NT2/D1 (cell line): ENCODE data around the gene OPTC.

Source experiments
- DNase-seq: peaks from one replicate; pipeline ENCODE4 v3.0.0-alpha.2; 2011; ENCODE audit warnings: low read depth, low spot score
- H3K27me3 ChIP-seq: 2 replicates; pipeline ENCODE4 v1.6.0; 2011; ENCODE audit warnings: mild to moderate bottlenecking; ENCODE audit not compliant: insufficient read length, insufficient read depth
- H3K36me3 ChIP-seq: 2 replicates; pipeline ENCODE4 v1.6.1; 2011; ENCODE audit warnings: mild to moderate bottlenecking, low read length, mixed read lengths; ENCODE audit not compliant: insufficient read depth, insufficient read length
- H3K4me1 ChIP-seq: 2 replicates; pipeline ENCODE4 v1.5.1; 2011; ENCODE audit not compliant: insufficient read depth, insufficient read length
- H3K4me3 ChIP-seq: 2 replicates; pipeline ENCODE4 v1.5.1; 2011; ENCODE audit warnings: low read depth; ENCODE audit not compliant: insufficient read length
- H3K9ac ChIP-seq: 2 replicates; pipeline ENCODE4 v1.6.0; 2011; ENCODE audit warnings: low read depth; ENCODE audit not compliant: insufficient read length
- H3K9me3 ChIP-seq: 2 replicates; pipeline ENCODE4 v1.5.1; 2011; ENCODE audit warnings: mild to moderate bottlenecking, low read length; ENCODE audit not compliant: insufficient read depth
- SUZ12 ChIP-seq: IDR thresholded peaks from 2 replicates; pipeline ENCODE4 v1.6.1; 2011; ENCODE audit not compliant: insufficient read length, insufficient read depth; ENCODE audit errors: extremely low read depth
- YY1 ChIP-seq: IDR thresholded peaks from 2 replicates; pipeline ENCODE4 v1.6.1; 2011; ENCODE audit not compliant: insufficient read length, insufficient read depth
- ZNF274 ChIP-seq: IDR thresholded peaks from 2 replicates; pipeline ENCODE4 v1.6.1; 2011; ENCODE audit warnings: mild to moderate bottlenecking, low read depth, low read length

Gene OPTC

GRCh38 chr1:203555511-203556046 lies 61.6 kb downstream of the OPTC start:
- Histone ChIP-seq H3K27me3 (no peaks in the 10 kb centered on the region), H3K36me3 (no peaks in the 10 kb centered on the region), H3K9ac (peak overlapping the region; percentile 22), H3K4me1 (peaks cover 26% of the 10 kb centered on the region), H3K9me3 (no peaks in the 10 kb centered on the region), H3K4me3 (no peak overlapping the region)
- no peak for DNase-seq
- TF ChIP-seq ZNF274 (no peak), SUZ12 (no peak), YY1 (no peak)

GRCh38 chr1:203556047-203556851 lies 62.3 kb downstream of the OPTC start:
- Histone ChIP-seq H3K9me3 (no peaks in the 10 kb centered on the region), H3K36me3 (no peaks in the 10 kb centered on the region), H3K4me1 (peaks cover 26% of the 10 kb centered on the region), H3K4me3 (no peak overlapping the region), H3K27me3 (no peaks in the 10 kb centered on the region), H3K9ac (peak overlapping the region; percentile 22)
- DNase-seq = no peak
- no peak for TF ChIP-seq YY1
- TF ChIP-seq SUZ12 = no peak
- no peak for TF ChIP-seq ZNF274

GRCh38 chr1:203557390-203557789 lies 63.4 kb downstream of the OPTC start:
- Histone ChIP-seq H3K36me3 (no peaks in the 10 kb centered on the region), H3K9ac (no peak overlapping the region), H3K4me3 (no peak overlapping the region), H3K9me3 (no peaks in the 10 kb centered on the region), H3K4me1 (peaks cover 26% of the 10 kb centered on the region), H3K27me3 (no peaks in the 10 kb centered on the region)
- no peak for DNase-seq
- TF ChIP-seq ZNF274 = no peak
- no peak for TF ChIP-seq SUZ12
- no peak for TF ChIP-seq YY1

GRCh38 chr1:203558064-203558760 lies 64.3 kb downstream of the OPTC start:
- TF ChIP-seq YY1 = no peak
- no peak for TF ChIP-seq ZNF274
- no peak for TF ChIP-seq SUZ12
- no peaks in the 10 kb centered on the region for H3K27me3 ChIP-seq
- no peaks in the 10 kb centered on the region for H3K36me3 ChIP-seq
- H3K9me3 ChIP-seq = no peaks in the 10 kb centered on the region
- peaks cover 26% of the 10 kb centered on the region for H3K4me1 ChIP-seq
- no peak overlapping the region for H3K9ac ChIP-seq
- no peak overlapping the region for H3K4me3 ChIP-seq
- DNase-seq = no peak
